ENCODE measurements around the gene IARS2. TPM values are rescaled to one million over a fixed set of nuclear protein-coding genes. Genes with fewer than 3 reads are reported as not detected.
A peak's percentile ranks its signal among the peaks of the same experiment; 100 is the strongest.

Gene IARS2
- total RNA-seq, 1 experiment from 2014 or later = 104 TPM

- intact Hi-C loops (cut with micrococcal nuclease; ENCODE audit: unreplicated experiment) = no loop called here
Observed at GRCh38 chr1:220113136-220113695, 19.3 kb downstream of the IARS2 start.

GRCh38 chr1:220119043-220119512 is 25.1 kb downstream of the IARS2 start:
- H3K27me3 Mint-ChIP-seq (ENCODE audit: unreplicated experiment) = no peaks in the 10 kb centered on the region
- DNase-seq = peak; percentile 19
- no peak for TF ChIP-seq CTCF (IDR thresholded peaks at IDR 0.05; ENCODE audit: unreplicated experiment)
- peaks cover 35% of the 10 kb centered on the region for H3K36me3 Mint-ChIP-seq (ENCODE audit: insufficient read depth, unreplicated experiment)
- H3K9me3 Mint-ChIP-seq (ENCODE audit: low read depth, unreplicated experiment) = no peaks in the 10 kb centered on the region
- H3K4me3 Mint-ChIP-seq (ENCODE audit: low read depth, unreplicated experiment) = peak overlapping the region; percentile 28
- BruUV-seq (replicated peaks) = no TSS peak
- intact Hi-C loops (cut with micrococcal nuclease; ENCODE audit: unreplicated experiment) = loop anchor here (5.0 kb wide), 1 partner anchor 127 kb away; no protein-coding TSS in a partner anchor
- H3K4me1 Mint-ChIP-seq (ENCODE audit: low read depth, unreplicated experiment) = peaks cover 24% of the 10 kb centered on the region
- CTCF ChIA-PET = no interaction called here
- peak overlapping the region; percentile 81 for H3K27ac Mint-ChIP-seq (ENCODE audit: unreplicated experiment)

More at GRCh38 chr1:220113136-220113695, 19.3 kb downstream of the IARS2 start:
- no peak overlapping the region for H3K27ac Mint-ChIP-seq (ENCODE audit: unreplicated experiment)
- H3K4me3 Mint-ChIP-seq (ENCODE audit: low read depth, unreplicated experiment) = no peak overlapping the region
- no TSS peak for BruUV-seq (replicated peaks)
- peak; percentile 26 for TF ChIP-seq CTCF (IDR thresholded peaks at IDR 0.05; ENCODE audit: unreplicated experiment)
- CTCF ChIA-PET = interaction anchor here (0.8 to 1.0 kb wide), 2 partner anchors 8 to 122 kb away, joined by 3 to 4 read pairs; no protein-coding TSS in a partner anchor
- no peaks in the 10 kb centered on the region for H3K9me3 Mint-ChIP-seq (ENCODE audit: low read depth, unreplicated experiment)
- no peak for DNase-seq
- H3K4me1 Mint-ChIP-seq (ENCODE audit: low read depth, unreplicated experiment) = no peaks in the 10 kb centered on the region
- peaks cover 54% of the 10 kb centered on the region for H3K36me3 Mint-ChIP-seq (ENCODE audit: insufficient read depth, unreplicated experiment)
- no peaks in the 10 kb centered on the region for H3K27me3 Mint-ChIP-seq (ENCODE audit: unreplicated experiment)

GRCh38 chr1:220121791-220122530 is 28.0 kb downstream of the IARS2 start:
- H3K4me1 Mint-ChIP-seq (ENCODE audit: low read depth, unreplicated experiment) = peaks cover 35% of the 10 kb centered on the region
- H3K9me3 Mint-ChIP-seq (ENCODE audit: low read depth, unreplicated experiment) = no peaks in the 10 kb centered on the region
- CTCF ChIA-PET = interaction anchor here (0.8 kb wide), 1 partner anchor 9 kb away, joined by 3 read pairs; no protein-coding TSS in a partner anchor
- peaks cover 16% of the 10 kb centered on the region for H3K36me3 Mint-ChIP-seq (ENCODE audit: insufficient read depth, unreplicated experiment)
- no peak for TF ChIP-seq CTCF (IDR thresholded peaks at IDR 0.05; ENCODE audit: unreplicated experiment)
- intact Hi-C loops (cut with micrococcal nuclease; ENCODE audit: unreplicated experiment) = loop anchor here (5.0 kb wide), 1 partner anchor 285 kb away; no protein-coding TSS in a partner anchor
- H3K27ac Mint-ChIP-seq (ENCODE audit: unreplicated experiment) = peak overlapping the region; percentile 77
- peak overlapping the region; percentile 55 for H3K4me3 Mint-ChIP-seq (ENCODE audit: low read depth, unreplicated experiment)
- no TSS peak for BruUV-seq (replicated peaks)
- peak; percentile 13 for DNase-seq
- no peaks in the 10 kb centered on the region for H3K27me3 Mint-ChIP-seq (ENCODE audit: unreplicated experiment)

- Mint-ChIP-seq H3K27ac (ENCODE audit: unreplicated experiment) (no peak overlapping the region), H3K4me1 (ENCODE audit: low read depth, unreplicated experiment) (peaks cover 35% of the 10 kb centered on the region), H3K27me3 (ENCODE audit: unreplicated experiment) (no peaks in the 10 kb centered on the region), H3K4me3 (ENCODE audit: low read depth, unreplicated experiment) (no peak overlapping the region), H3K36me3 (ENCODE audit: insufficient read depth, unreplicated experiment) (peaks cover 10% of the 10 kb centered on the region), H3K9me3 (ENCODE audit: low read depth, unreplicated experiment) (no peaks in the 10 kb centered on the region)
- CTCF ChIA-PET = no interaction called here
- no TSS peak for BruUV-seq (replicated peaks)
- TF ChIP-seq CTCF (IDR thresholded peaks at IDR 0.05; ENCODE audit: unreplicated experiment) = no peak
- intact Hi-C loops (cut with micrococcal nuclease; ENCODE audit: unreplicated experiment) = loop anchor here (5.0 kb wide), 1 partner anchor 286 kb away; no protein-coding TSS in a partner anchor
- no peak for DNase-seq
Observed at GRCh38 chr1:220123066-220123465, 29.1 kb downstream of the IARS2 start.
